WTC11 (cell line): ENCODE results near the gene TTC28. TPM values are rescaled to one million over a fixed set of nuclear protein-coding genes. Genes with fewer than 3 reads are reported as not detected.

ENCODE experiments used
- ATAC-seq: fragments of 200-7000 bp; cut with Tn5 transposase; 2 replicates; pipeline ENCODE4 v1.10.0; 2021; ENCODE audit warnings: mild to moderate bottlenecking, moderate library complexity
- CTCF ChIA-PET: fragments of 300-600 bp; sonication (Branson Sonifier 250); formaldehyde crosslinking; loops from one replicate; lab custom pipeline; 2021; ENCODE audit warnings: antibody characterized with exemption; lab: Charles Lee
- POLR2A ChIA-PET: fragments of 350-600 bp; sonication (Branson Sonifier 250); formaldehyde crosslinking; loops from one replicate; lab custom pipeline; 2021; ENCODE audit warnings: antibody characterized with exemption; lab: Charles Lee
- DNase-seq: peaks from one replicate; pipeline ENCODE4 v3.0.0; 2021; ENCODE audit warnings: low spot score
- H3K27ac Mint-ChIP-seq: 2 replicates; pipeline ENCODE4 v1.8.0; 2021; ENCODE audit warnings: mixed read lengths
- H3K27me3 Mint-ChIP-seq: 2 replicates; pipeline ENCODE4 v1.8.0; 2021; ENCODE audit warnings: low read depth, mild to moderate bottlenecking, moderate library complexity, mixed read lengths
- H3K36me3 Mint-ChIP-seq: 2 replicates; pipeline ENCODE4 v1.8.0; 2021; ENCODE audit warnings: mixed read lengths
- H3K4me1 Mint-ChIP-seq: 2 replicates; pipeline ENCODE4 v1.8.0; 2022; ENCODE audit warnings: mixed read lengths
- H3K4me3 Mint-ChIP-seq: 2 replicates; pipeline ENCODE4 v1.8.0; 2021; ENCODE audit warnings: mild to moderate bottlenecking, moderate library complexity, mixed read lengths
- H3K9me3 Mint-ChIP-seq: 2 replicates; pipeline ENCODE4 v1.8.0; 2021; ENCODE audit warnings: mixed read lengths
- ATF1 ChIP-seq: sonication (generic); formaldehyde crosslinking; IDR thresholded peaks from 2 replicates; pipeline ENCODE4 v1.8.1; 2023; ENCODE audit warnings: mild to moderate bottlenecking, moderate library complexity, missing genetic modification reagents
- ESRRA ChIP-seq: sonication (generic); formaldehyde crosslinking; IDR thresholded peaks from 2 replicates; pipeline ENCODE4 v1.8.1; 2022; ENCODE audit warnings: mild to moderate bottlenecking, missing genetic modification reagents, borderline replicate concordance
- GABPB1 ChIP-seq: sonication (generic); formaldehyde crosslinking; IDR thresholded peaks from 2 replicates; pipeline ENCODE4 v1.8.1; 2023; ENCODE audit warnings: mild to moderate bottlenecking, missing genetic modification reagents
- HMGA2 ChIP-seq: fragments of 250-450 bp; sonication (Bioruptor Pico); IDR thresholded peaks from 2 replicates; pipeline ENCODE4 v1.4.0; 2021; ENCODE audit warnings: mild to moderate bottlenecking, moderate library complexity
- JAZF1 ChIP-seq: fragments of 250-450 bp; sonication (Bioruptor Pico); IDR thresholded peaks from 2 replicates; pipeline ENCODE4 v1.9.0; 2021; ENCODE audit warnings: moderate library complexity, mild to moderate bottlenecking, inconsistent platforms
- NFE2L1 ChIP-seq: sonication (generic); formaldehyde crosslinking; IDR thresholded peaks from 2 replicates; pipeline ENCODE4 v1.8.1; 2023; ENCODE audit warnings: missing genetic modification reagents
- PRRX2 ChIP-seq: fragments of 250-450 bp; sonication (Bioruptor Pico); IDR thresholded peaks from 2 replicates; pipeline ENCODE4 v1.8.0; 2021; ENCODE audit warnings: mild to moderate bottlenecking
- RELA ChIP-seq: sonication (generic); formaldehyde crosslinking; IDR thresholded peaks from 2 replicates; pipeline ENCODE4 v1.8.1; 2022; ENCODE audit warnings: missing genetic modification reagents, mild to moderate bottlenecking, borderline replicate concordance
- SOX15 ChIP-seq: fragments of 250-450 bp; sonication (Bioruptor Pico); IDR thresholded peaks from 2 replicates; pipeline ENCODE4 v1.9.0; 2021; ENCODE audit warnings: mild to moderate bottlenecking
- STAT6 ChIP-seq: sonication (generic); formaldehyde crosslinking; conservative IDR thresholded peaks from 2 replicates; pipeline ENCODE4 v1.8.1; 2023; ENCODE audit warnings: mild to moderate bottlenecking, low read depth, missing genetic modification reagents, moderate library complexity
- TCF7 ChIP-seq: sonication (generic); formaldehyde crosslinking; IDR thresholded peaks from 2 replicates; pipeline ENCODE4 v1.8.0; 2022; ENCODE audit warnings: mild to moderate bottlenecking, low read depth, missing genetic modification reagents, moderate library complexity
- TEAD1 ChIP-seq: sonication (generic); formaldehyde crosslinking; IDR thresholded peaks from 2 replicates; pipeline ENCODE4 v1.8.0; 2022; ENCODE audit warnings: mild to moderate bottlenecking, missing genetic modification reagents
- TP53 ChIP-seq: sonication (generic); formaldehyde crosslinking; IDR thresholded peaks from 2 replicates; pipeline ENCODE4 v1.8.1; 2023; ENCODE audit warnings: mild to moderate bottlenecking, missing genetic modification reagents
- ZBTB21 ChIP-seq: sonication (generic); formaldehyde crosslinking; IDR thresholded peaks from 2 replicates; pipeline ENCODE4 v1.8.1; 2023; ENCODE audit warnings: mild to moderate bottlenecking, missing genetic modification reagents, borderline replicate concordance
- ZNF396 ChIP-seq: fragments of 250-450 bp; sonication (Bioruptor Pico); IDR thresholded peaks from 2 replicates; pipeline ENCODE4 v1.8.0; 2021; ENCODE audit warnings: mild to moderate bottlenecking, moderate library complexity, borderline replicate concordance
- ZNF532 ChIP-seq: fragments of 250-450 bp; sonication (Bioruptor Pico); IDR thresholded peaks from 2 replicates; pipeline ENCODE4 v1.9.0; 2021; ENCODE audit warnings: mild to moderate bottlenecking, borderline replicate concordance
- ZNF671 ChIP-seq: fragments of 250-450 bp; sonication (Bioruptor Pico); IDR thresholded peaks from 2 replicates; pipeline ENCODE4 v1.8.0; 2021; ENCODE audit warnings: mild to moderate bottlenecking
- total RNA-seq: library from RNA; stranded (reverse); gene quantifications from 3 replicates; pipeline ENCODE4 v1.2.3, GENCODE V29; 2021
- TF ChIP-seq, protein P1 (sequence below): fragments of 200-600 bp; IDR thresholded peaks from 2 replicates; pipeline ENCODE4 v1.8.0; 2022; ENCODE audit warnings: antibody characterized with exemption
- TF ChIP-seq, protein P2 (sequence below): sonication (generic); formaldehyde crosslinking; IDR thresholded peaks from 2 replicates; pipeline ENCODE4 v1.8.0; 2022; ENCODE audit warnings: mild to moderate bottlenecking, missing genetic modification reagents
- TF ChIP-seq, protein P3 (sequence below): sonication (generic); formaldehyde crosslinking; IDR thresholded peaks from 2 replicates; pipeline ENCODE4 v1.8.1; 2023; ENCODE audit warnings: mild to moderate bottlenecking, missing genetic modification reagents, moderate library complexity

TTC28 gene
- total RNA-seq, 1 experiment from 2014 or later = 13.0 TPM

GRCh38 chr22:28714043-28714628 is 34.5 kb upstream of the TTC28 start (continued):
- TF ChIP-seq RELA (CRISPR knock-in tag) (no peak), ZNF671 (CRISPR knock-in tag) (no peak)
- TF ChIP-seq, protein P1, sequence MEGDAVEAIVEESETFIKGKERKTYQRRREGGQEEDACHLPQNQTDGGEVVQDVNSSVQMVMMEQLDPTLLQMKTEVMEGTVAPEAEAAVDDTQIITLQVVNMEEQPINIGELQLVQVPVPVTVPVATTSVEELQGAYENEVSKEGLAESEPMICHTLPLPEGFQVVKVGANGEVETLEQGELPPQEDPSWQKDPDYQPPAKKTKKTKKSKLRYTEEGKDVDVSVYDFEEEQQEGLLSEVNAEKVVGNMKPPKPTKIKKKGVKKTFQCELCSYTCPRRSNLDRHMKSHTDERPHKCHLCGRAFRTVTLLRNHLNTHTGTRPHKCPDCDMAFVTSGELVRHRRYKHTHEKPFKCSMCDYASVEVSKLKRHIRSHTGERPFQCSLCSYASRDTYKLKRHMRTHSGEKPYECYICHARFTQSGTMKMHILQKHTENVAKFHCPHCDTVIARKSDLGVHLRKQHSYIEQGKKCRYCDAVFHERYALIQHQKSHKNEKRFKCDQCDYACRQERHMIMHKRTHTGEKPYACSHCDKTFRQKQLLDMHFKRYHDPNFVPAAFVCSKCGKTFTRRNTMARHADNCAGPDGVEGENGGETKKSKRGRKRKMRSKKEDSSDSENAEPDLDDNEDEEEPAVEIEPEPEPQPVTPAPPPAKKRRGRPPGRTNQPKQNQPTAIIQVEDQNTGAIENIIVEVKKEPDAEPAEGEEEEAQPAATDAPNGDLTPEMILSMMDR = no peak
- TF ChIP-seq, all 79 proteins: peak for 0

GRCh38 chr22:28711820-28712777 is 32.5 kb upstream of the TTC28 start:
- TF ChIP-seq ZNF396 (CRISPR knock-in tag) (no peak), PRRX2 (CRISPR knock-in tag) (no peak), ZBTB21 (CRISPR knock-in tag) (no peak), JAZF1 (CRISPR knock-in tag) (no peak), TCF7 (CRISPR knock-in tag) (no peak), ATF1 (CRISPR knock-in tag) (no peak), GABPB1 (CRISPR knock-in tag) (0 out of 2 replicates have a peak, but pooled peaks have one; percentile 21)
- POLR2A ChIA-PET = no interaction called here
- H3K4me3 Mint-ChIP-seq = no peak overlapping the region
- H3K4me1 Mint-ChIP-seq = no peaks in the 10 kb centered on the region
- H3K27me3 Mint-ChIP-seq = no peaks in the 10 kb centered on the region
- ATAC-seq (no peak), DNase-seq (no peak)
- H3K36me3 Mint-ChIP-seq = peaks cover 71% of the 10 kb centered on the region
- peaks cover 4% of the 10 kb centered on the region; the same call in 1 of the 2 replicates for H3K9me3 Mint-ChIP-seq
- CTCF ChIA-PET = no interaction called here
- peak overlapping the region; percentile 75 for H3K27ac Mint-ChIP-seq

GRCh38 chr22:28711341-28711740 is 31.7 kb upstream of the TTC28 start:
- H3K27me3 Mint-ChIP-seq = no peaks in the 10 kb centered on the region
- DNase-seq (no peak), ATAC-seq (no peak)
- CTCF ChIA-PET = no interaction called here
- H3K9me3 Mint-ChIP-seq = peaks cover 4% of the 10 kb centered on the region; the same call in 1 of the 2 replicates
- no peak overlapping the region for H3K4me3 Mint-ChIP-seq
- POLR2A ChIA-PET = no interaction called here
- no peaks in the 10 kb centered on the region for H3K4me1 Mint-ChIP-seq
- H3K27ac Mint-ChIP-seq = no peak overlapping the region
- peaks cover 73% of the 10 kb centered on the region for H3K36me3 Mint-ChIP-seq
- no peak for TF ChIP-seq HMGA2 (CRISPR knock-in tag)
- TF ChIP-seq, protein P2, sequence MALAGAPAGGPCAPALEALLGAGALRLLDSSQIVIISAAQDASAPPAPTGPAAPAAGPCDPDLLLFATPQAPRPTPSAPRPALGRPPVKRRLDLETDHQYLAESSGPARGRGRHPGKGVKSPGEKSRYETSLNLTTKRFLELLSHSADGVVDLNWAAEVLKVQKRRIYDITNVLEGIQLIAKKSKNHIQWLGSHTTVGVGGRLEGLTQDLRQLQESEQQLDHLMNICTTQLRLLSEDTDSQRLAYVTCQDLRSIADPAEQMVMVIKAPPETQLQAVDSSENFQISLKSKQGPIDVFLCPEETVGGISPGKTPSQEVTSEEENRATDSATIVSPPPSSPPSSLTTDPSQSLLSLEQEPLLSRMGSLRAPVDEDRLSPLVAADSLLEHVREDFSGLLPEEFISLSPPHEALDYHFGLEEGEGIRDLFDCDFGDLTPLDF = no peak
- no peak for TF ChIP-seq ZNF532
- no peak for TF ChIP-seq NFE2L1 (CRISPR knock-in tag)
- no peak for TF ChIP-seq ATF1 (CRISPR knock-in tag)
- no peak for TF ChIP-seq TP53 (CRISPR knock-in tag)
- no peak for TF ChIP-seq SOX15 (CRISPR knock-in tag)
- TF ChIP-seq ESRRA (CRISPR knock-in tag) = no peak
- TF ChIP-seq, protein P3, sequence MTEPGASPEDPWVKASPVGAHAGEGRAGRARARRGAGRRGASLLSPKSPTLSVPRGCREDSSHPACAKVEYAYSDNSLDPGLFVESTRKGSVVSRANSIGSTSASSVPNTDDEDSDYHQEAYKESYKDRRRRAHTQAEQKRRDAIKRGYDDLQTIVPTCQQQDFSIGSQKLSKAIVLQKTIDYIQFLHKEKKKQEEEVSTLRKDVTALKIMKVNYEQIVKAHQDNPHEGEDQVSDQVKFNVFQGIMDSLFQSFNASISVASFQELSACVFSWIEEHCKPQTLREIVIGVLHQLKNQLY (CRISPR knock-in tag) = no peak
- no peak for TF ChIP-seq TEAD1 (CRISPR knock-in tag)
- no peak for TF ChIP-seq STAT6 (CRISPR knock-in tag)
